ENCODE results near the gene ELMO2.

GRCh38 chr20:46400253-46400652, 6.2 kb downstream of the ELMO2 start:
- no peak for TF ChIP-seq CTCF (IDR thresholded peaks at IDR 0.05; ENCODE audit: low read depth, low read length, poor library complexity, severe bottlenecking)
- no peak for TF ChIP-seq EZH2phosphoT487 (IDR thresholded peaks at IDR 0.05; ENCODE audit: borderline replicate concordance, low read length)
